SHP77 (cell line): ENCODE results near the gene ARID5B.
A peak's percentile ranks its signal among the peaks of the same experiment; 100 is the strongest.

ENCODE experiments used
- DNase-seq, 2 experiments: peaks; one replicate each; lab custom pipeline; 2025; lab: John Stamatoyannopoulos, UW

ARID5B gene

DNA sequence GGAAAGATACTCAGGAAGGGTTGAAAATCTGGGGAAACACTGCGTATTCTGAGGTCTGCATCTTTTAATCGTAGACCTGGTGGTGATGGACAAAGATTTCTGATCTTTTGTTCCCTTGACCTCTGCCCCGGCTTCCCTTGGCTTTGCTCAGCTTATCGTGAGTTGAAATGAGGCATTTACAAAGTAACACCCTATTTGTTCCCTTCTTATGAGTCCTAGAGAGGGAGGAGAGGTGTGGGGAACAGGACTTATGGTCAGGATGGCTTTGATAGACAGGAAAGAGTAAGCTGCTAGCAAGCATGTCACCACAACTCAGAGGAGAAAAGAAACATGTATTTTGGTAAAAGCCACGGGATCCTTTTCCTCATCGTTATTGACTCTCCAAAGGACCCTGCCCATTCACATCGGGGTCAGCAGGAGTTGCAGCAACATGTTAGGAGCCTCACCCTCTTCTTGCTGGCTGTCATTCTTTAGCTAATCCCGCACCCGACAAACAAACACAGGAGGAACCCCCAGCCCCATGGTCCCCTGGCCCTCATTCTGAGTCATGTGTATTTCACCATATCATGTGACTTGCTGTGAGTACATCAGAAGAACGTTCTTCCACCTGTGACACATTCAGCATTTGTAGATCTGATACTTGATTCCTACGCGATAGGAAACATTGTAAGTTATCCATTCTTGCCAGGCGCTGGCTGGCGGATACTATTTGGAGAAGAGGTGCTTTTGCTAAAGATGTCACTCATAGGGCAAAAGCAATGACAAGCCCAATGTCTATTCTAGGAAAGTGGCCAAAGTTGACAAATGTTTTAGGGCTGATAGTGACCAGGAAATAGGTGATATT is 197.0 kb downstream of the ARID5B start:
- no peak for DNase-seq

DNA sequence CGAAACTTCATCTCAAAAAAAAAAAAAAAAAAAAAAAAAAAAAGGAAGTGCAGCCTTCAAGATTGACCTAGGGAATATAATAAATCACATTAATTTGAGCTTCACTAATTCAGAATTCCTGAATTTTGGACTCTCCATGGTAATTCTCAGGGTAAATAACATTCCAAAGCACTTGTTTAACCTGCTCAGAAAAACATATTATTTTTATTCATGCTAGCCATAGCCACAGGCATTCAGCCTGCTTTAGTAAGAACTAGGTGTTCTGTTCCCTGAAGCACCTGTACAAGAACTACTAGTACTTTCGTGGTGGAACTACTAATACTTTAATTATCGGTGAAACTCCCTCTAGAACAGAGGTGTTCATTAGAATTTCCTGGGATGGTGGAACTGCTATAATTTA is 197.8 kb downstream of the ARID5B start:
- no peak for DNase-seq

DNA sequence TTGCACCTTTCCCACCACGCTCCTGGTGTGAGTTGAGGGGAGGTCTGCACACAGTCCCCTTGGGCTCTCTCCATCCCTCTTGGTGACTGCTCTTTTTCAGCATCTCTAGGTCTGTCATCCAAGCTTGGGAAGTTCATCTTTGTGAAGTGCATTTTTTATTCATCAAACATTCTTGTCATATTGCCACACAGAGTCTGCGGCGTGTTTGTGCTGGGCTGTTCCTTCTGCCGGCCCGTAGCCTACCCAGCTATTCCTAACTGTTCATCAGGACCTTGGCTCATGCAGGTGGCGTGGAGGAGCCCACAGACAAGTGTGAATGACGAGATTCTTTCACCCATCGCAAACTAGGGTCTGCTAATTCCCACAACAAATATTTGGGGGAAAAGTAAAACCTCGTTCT is 202.4 kb downstream of the ARID5B start:
- DNase-seq, result no peak

DNA sequence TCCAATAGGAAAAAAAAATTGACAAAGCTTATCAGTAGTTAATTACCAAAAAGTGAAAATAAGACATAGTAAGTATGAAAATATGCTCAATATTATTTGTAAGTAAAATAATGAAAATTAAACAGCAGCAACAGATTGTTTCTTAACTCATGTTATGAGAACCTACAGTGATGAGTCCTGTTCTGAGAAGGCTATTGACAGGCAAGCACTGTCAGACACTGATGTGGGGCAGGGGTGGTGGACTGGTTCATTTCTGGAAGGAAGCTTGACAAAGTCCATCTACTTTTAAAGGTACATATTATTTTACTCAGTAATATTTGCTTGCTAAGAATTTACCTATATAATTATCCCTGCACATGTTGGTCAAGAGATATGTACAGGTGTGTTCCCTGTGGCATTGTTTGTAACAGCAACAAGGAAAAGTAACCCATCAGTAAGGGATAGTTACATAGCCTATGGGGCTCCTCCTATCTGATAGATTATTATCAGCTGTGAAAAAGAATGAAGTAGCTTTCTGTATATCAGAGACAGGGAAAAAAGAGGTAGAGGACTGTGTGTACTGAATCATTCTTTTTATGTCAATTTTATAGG is 205.5 kb downstream of the ARID5B start:
- no peak for DNase-seq

DNA sequence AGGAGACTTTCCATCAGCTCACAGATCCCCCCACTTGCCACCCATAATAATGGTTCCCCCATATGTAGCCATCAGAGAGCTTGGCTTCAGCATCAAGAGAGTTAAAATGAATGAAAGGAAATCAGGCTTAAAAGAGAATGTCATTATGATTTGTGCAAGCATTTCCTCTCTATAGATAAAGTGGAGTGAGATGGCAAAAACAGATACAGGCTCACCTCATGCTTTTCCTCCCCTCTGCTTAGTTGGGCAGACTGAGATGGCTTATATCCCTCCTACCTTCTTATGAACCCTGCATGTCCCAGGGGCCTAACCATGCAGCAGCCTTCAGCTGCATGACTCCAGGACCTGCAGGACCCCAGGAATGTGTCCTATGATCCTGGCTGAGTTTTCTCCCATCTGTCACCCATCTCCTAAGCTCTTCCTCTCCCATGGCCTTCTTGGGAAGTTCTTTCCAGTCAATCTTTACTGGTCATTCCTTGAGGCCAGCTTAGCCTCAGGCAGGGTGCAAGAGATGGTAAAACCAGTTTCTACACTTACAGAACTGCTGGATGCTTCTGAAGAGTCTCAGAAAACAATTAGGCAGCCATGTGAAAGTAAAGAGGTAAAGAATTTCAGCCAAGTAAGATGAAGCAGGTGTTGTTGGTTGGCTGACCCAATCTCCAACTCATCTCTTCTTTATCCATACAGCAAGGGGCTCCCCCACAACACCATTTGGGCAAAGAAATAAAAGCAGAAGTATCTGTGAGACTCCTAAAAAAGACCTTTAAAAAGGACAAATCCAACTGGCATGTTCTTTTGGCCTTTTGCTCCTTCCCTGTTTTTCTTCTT is 207.5 kb downstream of the ARID5B start:
- no peak for DNase-seq

DNA sequence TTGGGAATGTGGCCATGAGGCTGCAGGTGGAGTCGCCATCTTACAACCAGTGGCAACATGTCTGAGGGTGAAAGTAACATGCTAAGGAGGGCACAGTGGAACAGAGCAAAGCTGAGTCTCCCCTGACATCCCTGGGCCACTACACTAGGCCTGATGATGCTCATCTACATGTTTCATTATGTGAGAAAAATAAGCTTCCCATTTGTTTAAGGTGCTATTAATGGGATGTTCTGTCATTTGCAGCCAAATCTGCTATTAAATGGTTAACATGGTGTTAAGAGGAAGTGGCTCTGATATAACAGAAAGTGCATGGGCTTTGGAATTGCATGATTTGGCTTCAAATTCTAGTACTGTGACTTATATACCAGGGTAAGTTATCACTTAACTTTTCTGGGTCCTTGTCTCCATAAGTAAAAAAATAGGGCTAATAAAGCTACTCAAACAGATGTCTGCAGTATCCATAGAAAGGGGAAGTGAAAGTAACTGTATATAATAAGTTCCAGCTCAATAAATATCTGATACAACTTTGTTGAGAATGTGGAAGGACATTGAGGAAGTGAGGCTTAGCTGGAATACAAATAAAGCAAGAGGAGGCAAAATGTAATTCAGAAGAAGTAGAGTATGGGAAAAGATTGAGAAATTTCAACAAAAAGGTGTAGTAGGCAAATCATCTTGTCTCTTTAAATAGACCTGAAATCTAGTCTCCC is 208.2 kb downstream of the ARID5B start:
- DNase-seq, result no peak

DNA sequence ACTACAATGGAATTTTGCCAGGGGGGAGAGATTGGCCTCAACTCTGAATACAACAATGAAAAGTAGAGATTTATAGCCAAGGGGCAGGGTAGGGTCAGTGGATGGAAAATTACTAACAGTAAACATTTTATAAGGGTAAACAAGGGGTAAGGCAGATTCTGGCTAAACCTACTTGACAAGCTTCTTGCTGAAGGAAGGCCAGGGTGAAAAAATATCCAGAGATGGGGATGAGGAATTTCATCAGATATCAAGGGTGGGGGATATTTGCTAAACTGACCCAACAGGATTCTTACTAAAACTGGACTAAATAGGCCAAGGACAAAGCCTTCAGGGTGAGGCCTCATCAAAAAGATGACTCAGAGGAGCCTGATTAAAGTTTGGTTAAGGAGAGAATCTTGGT is 210.8 kb downstream of the ARID5B start:
- DNase-seq, result no peak

DNA sequence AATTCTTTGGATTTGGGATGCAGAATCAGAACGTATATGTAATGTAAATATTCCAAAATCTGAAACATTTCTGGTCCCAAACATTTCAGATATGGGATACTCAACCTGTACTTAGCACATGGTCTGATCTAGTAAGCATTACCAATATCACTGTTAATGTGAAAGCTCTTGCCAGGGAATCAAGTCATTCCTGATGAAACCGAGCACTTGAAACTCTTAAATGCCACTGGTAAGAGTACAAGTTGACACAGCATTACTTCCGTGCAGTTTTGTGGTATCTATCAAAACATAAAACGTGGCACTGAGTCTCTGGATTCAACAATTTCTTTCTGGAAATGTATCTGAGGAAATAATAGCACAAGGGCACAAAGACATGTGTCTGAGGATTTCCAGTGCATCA is 211.5 kb downstream of the ARID5B start:
- no peak for DNase-seq

DNA sequence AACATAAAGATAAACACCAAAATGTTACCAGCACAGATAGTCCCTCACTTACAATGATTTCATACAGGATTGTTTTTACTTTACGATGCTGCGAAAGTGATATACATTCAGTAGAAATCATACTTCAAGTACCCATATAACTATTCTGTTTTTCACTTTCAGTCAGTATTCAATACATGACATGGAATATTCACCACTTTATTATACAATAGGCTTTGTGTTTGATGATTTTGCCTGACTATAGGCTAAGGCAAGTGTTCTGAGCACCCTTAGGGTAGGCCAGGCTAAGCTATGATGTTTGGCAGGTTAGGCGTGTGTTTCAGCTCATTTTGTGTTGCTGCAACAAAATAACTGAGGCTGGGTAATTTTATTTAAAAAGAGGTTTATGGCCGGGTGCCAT is 212.2 kb downstream of the ARID5B start:
- DNase-seq, result no peak

DNA sequence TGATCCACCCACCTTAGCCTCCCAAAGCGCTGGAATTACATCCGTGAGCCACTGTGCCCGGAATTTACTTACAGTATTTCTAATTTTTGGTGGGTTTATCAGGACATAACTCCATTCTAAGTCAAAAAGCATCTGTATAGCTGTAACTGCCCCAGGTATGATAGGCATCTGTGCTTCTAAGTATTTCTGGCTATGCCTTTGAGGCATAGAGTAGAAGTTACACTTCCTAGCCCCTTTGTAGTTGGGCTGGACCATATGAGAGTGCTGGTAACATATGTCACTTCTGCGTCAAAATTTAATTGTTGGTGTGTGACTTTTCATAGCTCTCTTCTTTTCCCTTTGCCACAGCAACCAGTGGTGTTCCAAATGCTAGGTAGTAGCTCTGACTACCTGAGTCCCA is 213.8 kb downstream of the ARID5B start:
- DNase-seq, result no peak

DNA sequence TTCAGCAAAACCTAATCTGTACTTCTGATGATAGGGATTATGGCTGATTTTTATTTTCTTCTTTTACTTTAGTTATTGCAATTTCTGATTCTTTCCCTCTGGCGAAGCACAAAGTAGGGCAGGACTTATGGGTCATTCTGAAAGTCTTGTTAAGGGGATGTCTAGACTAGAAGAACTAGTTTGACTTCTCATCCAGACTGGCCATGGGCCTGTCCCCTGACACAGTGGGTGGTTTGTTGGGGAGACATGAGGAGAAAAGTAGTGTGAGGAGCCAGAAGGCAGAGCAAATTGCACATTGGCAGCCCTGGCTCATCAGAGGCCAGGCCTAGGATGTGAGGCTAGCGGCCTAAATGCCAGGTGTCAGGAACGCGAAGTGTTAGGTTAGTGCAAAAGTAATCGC is 214.3 kb downstream of the ARID5B start:
- no peak for DNase-seq

DNA sequence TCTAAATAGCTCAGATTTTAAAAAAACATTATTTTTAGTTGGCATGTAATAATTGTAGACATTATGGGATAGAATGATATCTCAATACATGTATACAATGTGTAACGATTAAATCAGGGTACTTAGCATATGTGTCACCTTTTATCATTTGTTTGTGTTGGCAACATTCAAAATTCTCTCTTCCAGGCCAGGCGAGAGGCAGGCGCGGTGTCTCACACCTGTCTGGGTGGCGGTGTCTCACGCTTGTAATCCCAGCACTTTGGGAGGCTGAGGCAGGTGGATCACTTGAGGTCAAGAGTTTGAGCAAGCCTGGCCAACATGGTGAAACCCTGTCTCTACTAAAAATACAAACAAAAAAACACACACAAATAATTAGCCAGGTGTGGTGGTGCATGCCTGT is 215.4 kb downstream of the ARID5B start:
- DNase-seq, result peak; percentile 5 to 25

DNA sequence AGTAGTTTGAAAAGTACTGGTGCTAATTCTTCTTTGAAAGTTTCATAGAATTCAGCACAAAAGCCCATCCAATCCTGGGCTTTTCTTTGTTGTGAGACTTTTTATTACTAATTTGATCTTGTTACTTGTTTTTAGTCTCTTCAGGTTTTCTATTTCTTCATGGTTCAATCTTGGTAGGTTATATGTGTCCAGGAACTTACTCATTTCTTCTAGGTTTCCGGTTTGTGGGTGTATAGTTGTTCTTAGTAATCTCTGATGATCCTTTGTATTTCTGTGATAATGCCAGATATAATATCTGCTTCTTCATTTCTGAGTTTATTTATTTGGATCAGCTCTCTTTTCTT is 219.7 kb downstream of the ARID5B start:
- DNase-seq, result no peak

DNA sequence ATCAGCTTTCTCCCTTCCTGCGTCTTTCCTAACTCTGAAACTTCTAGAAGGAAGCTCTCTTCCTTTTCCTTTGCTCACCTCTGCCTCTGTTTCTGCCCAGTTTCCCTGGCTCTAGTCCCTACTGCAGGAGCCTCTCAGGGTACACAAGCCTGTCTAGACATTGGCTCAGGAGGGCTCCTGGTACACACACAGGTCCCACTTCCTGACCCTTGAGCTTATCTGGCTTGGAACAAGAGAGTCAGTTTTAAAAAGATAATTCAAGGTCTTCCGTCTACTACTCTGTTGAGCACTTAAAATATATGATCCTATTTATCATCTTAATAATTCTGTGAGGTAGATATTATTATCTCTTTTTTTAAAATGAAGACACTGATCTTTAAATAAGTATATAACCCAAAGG is 226.5 kb downstream of the ARID5B start:
- DNase-seq, result no peak

DNA sequence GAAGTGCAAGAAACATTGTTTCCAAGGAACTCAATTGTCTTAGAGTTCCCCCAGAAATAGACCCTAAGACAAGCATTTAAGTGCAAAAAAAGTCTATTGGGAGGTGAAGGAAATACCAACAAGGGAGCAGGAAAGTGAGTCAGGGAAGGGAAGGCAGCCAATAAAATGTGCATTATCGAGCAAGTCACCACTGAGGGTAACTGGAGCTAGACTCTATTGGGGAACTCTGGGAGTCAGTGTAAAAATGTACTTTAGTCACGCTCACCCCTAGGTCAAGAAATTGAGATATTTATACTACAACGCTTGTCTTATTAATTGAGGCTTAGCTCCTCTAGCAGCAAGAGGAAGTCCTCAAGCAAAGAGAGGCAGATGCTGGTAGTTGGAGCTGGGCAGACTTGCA is 229.4 kb downstream of the ARID5B start:
- DNase-seq, result no peak

DNA sequence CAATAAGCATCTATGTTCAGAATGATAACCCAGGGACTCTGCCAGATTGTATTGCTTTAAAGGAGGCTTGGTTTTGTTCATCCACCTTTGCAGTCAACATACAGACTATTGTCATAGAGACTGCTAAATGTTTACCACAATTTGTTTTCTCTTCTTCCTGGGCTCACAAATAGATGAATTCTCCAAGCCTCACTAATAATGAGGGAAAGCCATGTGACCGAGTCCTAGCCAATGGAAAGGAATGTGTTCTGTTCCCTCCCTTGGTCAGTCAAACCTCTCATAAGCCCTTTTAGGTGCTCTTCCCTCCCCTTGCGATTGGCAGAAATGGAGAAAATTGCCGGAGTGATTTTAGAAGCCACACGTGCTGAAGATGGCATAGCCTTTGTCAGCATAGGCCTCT is 230.2 kb downstream of the ARID5B start:
- DNase-seq, result no peak

DNA sequence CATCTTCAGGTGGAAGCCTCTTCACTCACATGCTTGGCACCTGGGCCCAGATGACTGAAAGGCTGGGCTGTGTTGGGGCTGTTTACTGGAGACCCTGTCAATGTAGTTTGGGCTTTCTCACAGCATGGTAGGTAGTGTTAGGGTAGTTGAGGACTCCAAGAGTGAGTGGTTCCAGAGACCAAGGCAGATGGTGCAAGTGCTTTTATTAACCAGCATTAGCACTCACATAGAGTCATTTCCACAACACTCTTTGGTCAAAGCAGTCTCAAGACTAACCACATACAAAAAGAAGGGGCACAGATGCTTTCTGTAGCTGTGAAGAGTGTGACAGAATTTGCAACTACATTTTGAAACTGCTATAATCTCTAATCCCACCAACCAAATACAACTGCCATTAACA is 232.1 kb downstream of the ARID5B start:
- DNase-seq, result no peak

DNA sequence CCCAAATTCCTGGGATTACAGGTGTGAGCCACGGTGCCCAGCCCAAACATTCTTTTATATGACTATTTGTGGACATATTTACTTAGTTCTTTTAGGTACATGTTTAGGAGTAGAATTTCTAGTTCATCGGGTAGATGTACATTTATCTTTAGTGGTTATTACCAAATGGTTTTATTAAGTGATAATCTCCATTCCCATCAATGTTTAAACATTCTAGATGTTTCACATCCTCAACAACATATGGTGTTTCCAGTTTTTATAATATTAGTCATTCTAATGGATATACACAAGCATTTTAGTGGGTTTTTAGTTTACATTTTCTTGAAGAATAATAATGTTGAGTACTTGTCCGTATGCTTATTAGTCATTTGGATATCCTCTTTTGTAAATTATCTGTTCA is 235.4 kb downstream of the ARID5B start:
- DNase-seq, result no peak
